Measurements from ENCODE around the gene COX4I2. TPM values are rescaled to one million over a fixed set of nuclear protein-coding genes. Genes with fewer than 3 reads are reported as not detected.
"Not testable (repeated sequence)": the region's sequence is repeated elsewhere in the genome, so short reads cannot be mapped to it uniquely, and the experiment has no call there.

Gene COX4I2
- total RNA-seq, 1 experiment from 2014 or later, result not detected

GRCh38 chr20:31654534-31654933 lies 16.8 kb downstream of the COX4I2 start:
- DNase-seq (ENCODE audit: low read depth), result no peak

- peak; percentile 78 for DNase-seq (ENCODE audit: low read depth)
Observed at GRCh38 chr20:31661625-31662371, 24.1 kb downstream of the COX4I2 start.

DNA sequence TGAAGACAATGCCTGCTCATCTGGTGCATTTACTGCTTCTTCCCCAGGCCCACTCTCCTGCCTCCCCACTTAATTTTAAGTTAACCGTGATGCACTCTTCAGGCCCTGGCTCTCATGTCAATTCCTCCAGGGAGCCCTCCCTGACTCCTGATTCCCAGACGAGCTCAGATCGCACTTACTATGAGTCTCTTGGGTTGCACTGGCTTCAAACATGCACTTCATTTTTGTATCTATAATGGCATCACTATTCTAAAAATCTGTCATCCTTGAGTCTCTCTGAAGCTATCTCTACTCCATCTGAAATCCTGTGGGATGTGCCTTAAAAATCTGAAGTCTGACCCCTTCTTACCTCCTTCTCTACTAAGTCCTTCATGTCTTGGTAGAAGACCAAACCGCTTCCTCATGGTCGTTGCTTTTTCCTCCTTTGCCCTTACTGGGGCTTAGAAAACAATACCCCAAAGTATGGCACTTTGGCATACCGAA lies 24.7 kb downstream of the COX4I2 start:
- DNase-seq (ENCODE audit: low read depth), result no peak

DNA sequence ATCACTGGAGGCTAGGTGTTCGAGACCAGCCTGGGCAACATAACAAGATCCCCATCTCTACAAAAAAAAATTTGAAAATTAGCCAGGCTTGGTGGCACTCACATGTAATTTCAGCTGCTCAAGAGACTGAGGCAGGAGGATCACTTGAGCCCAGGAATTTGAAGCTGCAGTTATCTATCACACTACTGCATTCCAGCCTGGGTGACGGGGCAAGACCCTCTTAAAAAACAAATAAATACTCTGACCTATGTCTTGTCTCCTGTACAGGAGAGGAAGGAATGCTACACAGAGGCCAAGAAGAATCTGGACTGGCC lies 25.8 kb downstream of the COX4I2 start:
- DNase-seq (ENCODE audit: low read depth), result no peak

- no peak for DNase-seq (ENCODE audit: low read depth)
Observed at GRCh38 chr20:31663838-31664695, 26.4 kb downstream of the COX4I2 start.

DNA sequence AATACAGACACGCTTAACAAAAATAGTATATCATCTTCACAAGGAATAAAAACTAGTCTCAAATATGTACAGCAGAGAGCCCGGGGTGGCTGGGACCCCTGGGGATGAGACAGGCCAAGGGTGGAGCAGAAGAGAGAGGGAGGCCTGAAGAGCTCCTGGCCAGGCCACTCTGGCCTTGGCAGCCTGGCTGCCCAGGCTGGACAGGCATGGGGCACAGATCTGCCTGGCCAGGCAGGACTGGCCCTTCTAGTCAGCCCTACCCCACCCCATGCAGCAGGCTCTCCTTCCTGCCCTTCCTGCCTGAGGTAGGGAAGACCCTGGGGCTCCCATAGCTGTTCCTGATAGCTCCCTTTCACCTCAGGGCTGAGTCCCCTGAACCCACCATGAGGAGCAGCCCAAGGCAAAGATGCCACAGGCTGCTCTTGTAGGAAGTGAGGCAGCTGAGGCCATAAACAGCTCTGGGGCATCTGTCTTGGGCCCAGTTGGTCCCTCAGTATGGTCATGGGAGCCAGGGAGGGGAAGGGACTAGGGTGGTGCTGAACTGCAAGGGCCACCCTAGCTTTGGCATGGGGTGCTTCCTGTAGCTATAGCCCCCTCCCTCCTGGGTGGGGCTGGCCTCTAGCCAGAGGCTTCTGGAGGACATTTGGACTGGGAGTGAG lies 27.1 kb downstream of the COX4I2 start:
- no peak for DNase-seq (ENCODE audit: low read depth)

DNA sequence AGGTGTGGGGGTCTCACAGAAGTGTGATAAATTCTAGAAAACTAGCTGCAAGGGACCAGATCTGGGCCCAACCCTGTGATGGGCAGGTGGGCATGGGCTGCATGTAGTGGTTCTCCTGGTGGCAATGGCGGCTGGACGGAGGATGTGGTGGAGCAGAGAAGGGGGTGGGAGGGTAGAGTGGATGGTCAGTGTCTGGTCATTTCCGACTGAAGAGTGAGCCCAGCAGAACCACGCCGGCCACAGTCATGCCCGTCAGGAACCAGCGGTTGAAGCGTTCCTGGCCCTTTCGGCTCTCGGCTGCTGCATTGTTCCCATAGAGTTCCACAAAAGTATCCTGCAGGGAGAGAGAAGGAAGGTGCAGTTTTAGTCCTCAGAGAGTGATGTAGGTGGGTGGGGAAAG lies 28.0 kb downstream of the COX4I2 start:
- no peak for DNase-seq (ENCODE audit: low read depth)

DNA sequence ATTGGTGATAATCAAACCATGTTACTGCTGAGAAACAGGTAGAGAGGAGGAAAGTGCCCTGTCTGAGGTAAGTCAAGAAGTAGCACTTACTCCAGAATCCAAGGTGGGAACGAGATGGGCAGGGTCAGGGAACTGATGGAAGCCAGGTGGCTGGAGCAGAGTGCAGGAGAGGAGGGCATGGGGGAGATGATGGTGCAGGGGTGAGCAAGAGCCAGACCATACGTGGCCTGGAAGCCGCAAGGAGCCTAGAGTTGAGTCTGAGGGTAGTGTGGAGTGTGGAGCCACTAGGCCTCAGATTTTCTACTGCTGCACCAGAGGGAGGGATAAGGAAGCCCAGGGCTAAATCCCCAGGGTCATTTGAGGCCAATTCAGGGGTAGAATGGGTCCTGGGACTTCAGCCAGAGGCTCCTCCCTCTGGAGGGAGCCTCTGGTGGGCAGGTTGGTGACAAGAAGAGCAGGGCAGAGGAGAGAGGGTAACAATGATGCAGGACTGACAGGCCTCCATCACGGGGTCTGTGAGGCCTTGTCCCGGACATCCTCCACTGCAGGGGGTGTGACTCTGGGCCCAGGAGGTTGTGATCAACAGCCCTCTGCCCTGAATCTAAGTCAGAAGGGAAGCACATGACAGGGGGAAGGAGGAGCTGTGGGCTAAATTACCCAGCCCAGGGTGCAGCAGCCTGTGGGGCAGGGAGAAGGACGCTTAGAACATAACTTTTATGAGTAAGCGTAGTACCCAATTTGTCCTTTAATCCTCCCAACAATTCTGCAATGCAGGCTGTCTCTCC lies 28.7 kb downstream of the COX4I2 start:
- no peak for DNase-seq (ENCODE audit: low read depth)

- DNase-seq (ENCODE audit: low read depth), result no peak
Observed at GRCh38 chr20:31667315-31668285, 29.9 kb downstream of the COX4I2 start.

DNA sequence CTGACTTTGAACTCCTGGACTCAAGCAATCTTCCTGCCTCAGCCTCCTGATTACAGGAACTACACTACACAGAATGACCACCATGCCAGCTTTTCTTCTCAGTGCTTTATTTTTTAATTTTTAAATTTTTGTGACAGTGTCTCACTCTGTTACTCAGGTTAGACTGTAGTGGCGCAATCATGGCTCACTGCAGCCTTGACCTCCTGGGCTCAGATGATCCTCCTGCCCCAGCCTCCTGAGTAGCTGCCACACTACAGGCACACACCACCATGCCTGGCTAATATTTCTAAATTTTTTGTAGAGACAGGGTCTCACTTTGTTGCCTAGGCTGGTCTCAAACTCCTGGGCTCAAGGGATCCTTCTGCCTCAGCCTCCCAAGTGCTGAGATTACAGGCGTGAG lies 31.2 kb downstream of the COX4I2 start:
- not testable (repeated sequence) for DNase-seq (ENCODE audit: low read depth)

DNA sequence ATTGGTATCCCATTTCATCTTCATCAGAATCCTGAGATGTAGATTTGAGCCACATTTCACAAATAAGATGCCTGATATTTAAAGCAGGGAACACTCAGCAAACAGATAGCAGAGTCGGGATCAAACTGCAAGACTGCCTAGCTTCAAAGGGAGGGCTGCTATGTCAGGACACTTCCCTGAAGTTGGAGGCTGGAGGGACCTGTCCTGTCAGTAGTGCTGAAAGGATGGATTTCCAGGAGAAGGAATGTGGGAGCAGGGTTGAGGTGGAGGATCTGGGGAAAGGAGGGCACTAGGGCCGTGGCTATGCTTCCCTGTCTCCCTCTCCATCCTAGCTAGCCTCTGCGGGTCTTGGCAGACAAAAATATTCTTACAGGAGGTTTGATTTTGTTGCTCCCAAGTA lies 32.2 kb downstream of the COX4I2 start:
- no peak for DNase-seq (ENCODE audit: low read depth)

DNA sequence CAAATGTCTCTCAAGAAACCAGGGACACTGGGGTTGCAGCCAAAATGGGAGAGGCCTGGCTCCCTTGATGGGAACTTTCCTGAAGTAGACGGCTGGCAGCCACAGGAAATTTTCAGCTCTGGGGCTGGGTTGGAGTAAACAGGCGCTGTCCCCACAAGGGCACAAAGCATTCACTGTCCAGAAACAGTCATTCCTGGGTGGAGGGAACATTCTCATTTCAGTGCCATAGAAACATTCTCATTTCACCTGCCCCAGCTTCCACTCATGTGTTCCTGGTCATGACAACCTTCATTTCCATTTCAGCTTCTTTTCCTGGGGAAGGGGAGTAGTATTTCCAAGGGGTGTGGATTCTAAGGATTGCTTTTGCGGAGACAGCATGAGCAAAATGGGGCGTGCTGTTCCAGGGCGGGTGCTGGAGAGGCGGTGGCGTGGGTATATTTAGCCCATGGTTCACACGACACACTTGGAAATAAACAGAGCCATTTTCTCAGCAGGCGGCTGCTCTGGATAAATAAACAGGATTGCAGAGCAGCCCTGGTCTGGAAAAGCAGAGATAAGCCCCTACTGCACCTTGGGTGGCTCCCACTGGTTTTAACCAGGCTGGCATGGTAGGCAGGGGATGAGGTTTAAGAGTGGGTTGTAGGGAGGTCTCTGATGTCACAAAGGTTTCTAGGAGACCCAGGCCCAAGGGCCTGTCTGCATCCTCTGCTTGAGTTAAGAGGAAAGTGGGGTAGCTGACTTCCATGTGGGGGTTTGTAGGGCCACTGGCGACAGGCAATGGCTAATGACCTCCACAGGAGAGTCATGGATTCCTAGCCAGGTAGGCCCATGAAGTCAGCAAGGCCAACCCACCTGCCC lies 32.9 kb downstream of the COX4I2 start:
- DNase-seq (ENCODE audit: low read depth), result no peak

DNA sequence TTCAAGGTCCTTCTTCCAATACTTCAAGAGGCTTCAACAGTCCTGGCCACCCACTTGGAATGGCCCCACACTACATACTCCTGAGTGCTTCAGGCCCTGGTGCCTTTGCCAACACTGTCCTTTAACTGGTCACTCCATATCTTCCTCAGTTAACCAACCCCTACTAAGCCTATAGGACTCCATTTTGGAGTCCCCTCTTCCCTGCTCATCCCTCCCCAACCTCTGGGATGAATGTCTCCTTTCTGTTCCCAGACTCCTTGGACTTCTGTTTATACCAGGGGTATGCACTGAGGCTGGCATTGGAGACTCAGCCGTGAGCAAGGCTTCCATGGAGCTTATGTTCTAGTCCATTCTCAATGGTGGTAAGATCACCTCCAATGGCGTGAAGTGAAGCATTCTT lies 33.6 kb downstream of the COX4I2 start:
- DNase-seq (ENCODE audit: low read depth), result no peak

DNA sequence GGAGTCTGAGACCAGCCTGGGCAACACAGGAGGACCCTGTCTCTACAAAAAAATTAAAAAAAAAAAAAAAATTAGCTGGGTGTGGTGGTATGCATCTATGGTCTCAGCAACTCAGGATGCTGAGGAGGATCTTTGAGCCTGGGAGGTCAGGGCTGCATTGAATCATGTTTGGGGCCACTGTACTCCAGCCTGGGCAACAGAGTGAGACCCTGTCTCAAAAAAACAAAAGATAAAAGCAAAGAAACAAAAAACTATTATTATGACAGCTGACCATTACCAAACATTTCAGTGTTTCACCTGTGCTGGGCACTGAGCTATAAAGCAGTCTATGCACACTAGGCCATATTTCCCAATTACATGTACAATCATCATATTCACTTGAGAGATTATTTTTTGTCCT lies 35.7 kb downstream of the COX4I2 start:
- no peak for DNase-seq (ENCODE audit: low read depth)

DNA sequence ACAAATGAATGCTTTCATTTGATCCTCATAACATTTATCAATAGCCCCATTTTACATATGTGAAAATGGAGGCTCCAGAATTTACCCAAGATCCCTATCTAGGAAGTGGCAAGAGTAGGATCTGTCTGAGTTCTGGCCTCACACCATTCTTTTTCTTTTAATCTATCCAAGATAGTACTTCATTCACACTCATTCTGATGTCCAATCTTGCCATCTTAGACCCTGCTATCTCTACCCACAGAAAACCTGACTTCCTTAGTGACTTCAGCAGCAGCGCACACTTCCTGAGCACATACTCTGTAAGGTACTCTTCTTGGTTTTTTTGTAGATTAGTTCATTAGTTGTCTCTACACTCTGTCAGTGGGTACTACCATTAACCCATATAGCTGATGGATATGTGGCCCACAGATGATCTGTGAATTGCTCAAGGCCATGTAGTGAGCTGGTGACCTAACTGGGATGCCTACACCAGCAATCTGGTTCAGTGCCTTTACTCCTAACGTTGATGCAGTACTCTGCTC lies 36.3 kb downstream of the COX4I2 start:
- no peak for DNase-seq (ENCODE audit: low read depth)

- DNase-seq (ENCODE audit: low read depth), result peak; percentile 89
Observed at GRCh38 chr20:31674895-31675827, 37.4 kb downstream of the COX4I2 start.

- peak; percentile 18 for DNase-seq (ENCODE audit: low read depth)
Observed at GRCh38 chr20:31675828-31676608, 38.3 kb downstream of the COX4I2 start.

Data from Daoy (cell line).